Stomach (tissue), 9 donors: ENCODE measurements around the gene R3HDM4. TPM values are rescaled to one million over a fixed set of nuclear protein-coding genes. Genes with fewer than 3 reads are reported as not detected.
"Not testable (repeated sequence)": the region's sequence is repeated elsewhere in the genome, so short reads cannot be mapped to it uniquely, and the experiment has no call there.

Experiments used
- DNase-seq, 2 donors: peaks; one replicate each; pipeline versions ENCODE4 v3.0.0 to v3.0.0-alpha.2; 2013 to 2019
- H3K27ac ChIP-seq, 5 donors: fragments of 200-600 bp in 4 of 5; sonication (generic) in 4 of 5; one replicate each; pipeline ENCODE4 v1.5.1; 2013 to 2019; ENCODE audit warnings: mild to moderate bottlenecking in 1 of 5, moderate library complexity in 1 of 5
- H3K27me3 ChIP-seq, 3 donors: fragments of 200-600 bp; sonication (generic); one replicate each; pipeline ENCODE4 v1.5.1; 2017 to 2019; ENCODE audit warnings: mixed run types in 1 of 3
- H3K36me3 ChIP-seq, 4 donors: fragments of 200-600 bp; sonication (generic); 1 replicate in 3 of 4; 2 replicates in 1 of 4; pipeline ENCODE4 v1.5.1; 2016 to 2019
- H3K4me1 ChIP-seq, 4 donors: fragments of 200-600 bp; sonication (generic); one replicate each; pipeline ENCODE4 v1.5.1; 2016 to 2019
- H3K4me3 ChIP-seq, 4 donors: fragments of 200-600 bp; sonication (generic) in 3 of 4; one replicate each; pipeline ENCODE4 v1.5.1; 2016 to 2019; ENCODE audit warnings: mild to moderate bottlenecking in 1 of 4
- H3K9me3 ChIP-seq, 4 donors: fragments of 200-600 bp; sonication (generic); one replicate each; pipeline ENCODE4 v1.5.1; 2016 to 2019
- CTCF ChIP-seq, 7 experiments: fragments of 450-650 bp in 4 of 7; fragments of 200-600 bp in 3 of 7; sonication (generic) in 3 of 7; IDR thresholded peaks; one replicate each; pipeline ENCODE4 v1.5.1; 2016 to 2019; ENCODE audit warnings: antibody characterized with exemption in 7 of 7, control low read depth in 2 of 7, mild to moderate bottlenecking in 1 of 7
- EP300 ChIP-seq: sonication (generic); formaldehyde crosslinking; IDR thresholded peaks from one replicate; pipeline ENCODE4 v1.6.1; 2017; ENCODE audit warnings: antibody characterized with exemption
- POLR2A ChIP-seq, 4 donors: fragments of 450-650 bp; IDR thresholded peaks; one replicate each; pipeline ENCODE4 v1.6.1; 2016; ENCODE audit warnings: antibody characterized with exemption in 4 of 4, control low read depth in 2 of 4, mild to moderate bottlenecking in 1 of 4, moderate library complexity in 1 of 4
- POLR2AphosphoS5 ChIP-seq, 3 donors: sonication (generic); formaldehyde crosslinking; IDR thresholded peaks; one replicate each; pipeline ENCODE4 v1.6.1; 2016; ENCODE audit warnings: antibody characterized with exemption in 3 of 3
- WGBS, 5 donors: extraction: QIAGEN DNeasy Blood & Tissue Kit in 3 of 5; methylation state at CpG; one replicate each; pipeline versions ENCODE4 v1.1.5 to v1.1.7; 2013 to 2018; 5-methylcytosine and 5-hydroxymethylcytosine counted together
- intact Hi-C: fragments of 100-400 bp; cut with DNase I; formaldehyde crosslinking; loops from one replicate; pipeline ENCODE4 v1.15.1; 2023; ENCODE audit warnings: low total_unique reads
- polyA plus RNA-seq, 3 donors: library from polyadenylated mRNA; stranded (reverse); fragments of 200-250 nt; gene quantifications; one replicate each; pipeline ENCODE4 v1.2.3, GENCODE V29; 2013
- total RNA-seq, 5 donors: library from RNA; depleted of rRNA; stranded (reverse); fragments of >200 nt; gene quantifications; one replicate each; pipeline versions ENCODE4 v1.1.0 to v1.2.3, GENCODE V29; 2014 to 2016
- donor health status: healthy with polysubstance abuse.
- donor health status: Bipolar disorder and iron deficiency.
- donor health status: healthy.

The R3HDM4 gene
- total and polyA plus RNA-seq, 8 donors, result 5.8 to 63.8 (median 48.4) TPM

- intact Hi-C loops, result no loop called here
- H3K36me3 ChIP-seq, result peaks cover 0 to 26% (median 16%) of the 10 kb centered on the region in 4 donors
- H3K27ac ChIP-seq, result no peak overlapping the region
- no peak for TF ChIP-seq POLR2A (IDR thresholded peaks at IDR 0.05)
- TF ChIP-seq EP300, result no peak
- TF ChIP-seq POLR2AphosphoS5 (IDR thresholded peaks at IDR 0.05), result no peak
- TF ChIP-seq CTCF (IDR thresholded peaks at IDR 0.05), result no peak
- WGBS, 5 donors, result 74 to 87% (median 81%) methylated on average over 36 of the region's 36 CpGs
- no peaks in the 10 kb centered on the region for H3K9me3 ChIP-seq
- peaks cover 0 to 21% (median 14%) of the 10 kb centered on the region in 4 donors for H3K4me1 ChIP-seq
- DNase-seq, result peak in 1 of 2 donors; percentile 54
- peaks cover 0 to 3% (median 0%) of the 10 kb centered on the region in 3 donors for H3K27me3 ChIP-seq
- H3K4me3 ChIP-seq, result no peak overlapping the region
Measured at GRCh38 chr19:958967-959855, 46.2 kb upstream of the R3HDM4 start.

- intact Hi-C loops, H3K9me3 ChIP-seq, H3K4me3 ChIP-seq, H3K27ac ChIP-seq, DNase-seq: not testable (repeated sequence)
- Histone ChIP-seq H3K36me3 (peaks cover 0 to 16% (median 12%) of the 10 kb centered on the region in 4 donors), H3K27me3 (peaks cover 0 to 19% (median 6%) of the 10 kb centered on the region in 3 donors), H3K4me1 (peaks cover 10 to 37% (median 26%) of the 10 kb centered on the region in 4 donors)
- WGBS, 5 donors, result 79 to 96% (median 91%) methylated on average over 9 of the region's 9 CpGs
Measured at GRCh38 chr19:957578-957977, 44.6 kb upstream of the R3HDM4 start.

GRCh38 chr19:956766-957440, 43.9 kb upstream of the R3HDM4 start:
- Histone ChIP-seq H3K4me3 (no peak overlapping the region), H3K27ac (no peak overlapping the region), H3K9me3 (no peaks in the 10 kb centered on the region), H3K36me3 (peaks cover 0 to 16% (median 12%) of the 10 kb centered on the region in 4 donors), H3K27me3 (peaks cover 0 to 22% (median 6%) of the 10 kb centered on the region in 3 donors), H3K4me1 (peaks cover 12 to 36% (median 25%) of the 10 kb centered on the region in 4 donors)
- 46 to 55% (median 50%) methylated on average over 16 to 27 of the region's 27 CpGs for WGBS, 5 donors
- TF ChIP-seq POLR2AphosphoS5 (IDR thresholded peaks at IDR 0.05) (no peak), CTCF (IDR thresholded peaks at IDR 0.05) (no peak), EP300 (no peak), POLR2A (IDR thresholded peaks at IDR 0.05) (no peak)
- intact Hi-C loops, result no loop called here
- peak in 1 of 2 donors; percentile 83 for DNase-seq

- Histone ChIP-seq H3K27ac (no peak overlapping the region), H3K4me1 (peaks cover 12 to 36% (median 25%) of the 10 kb centered on the region in 4 donors), H3K4me3 (no peak overlapping the region), H3K27me3 (peaks cover 0 to 22% (median 6%) of the 10 kb centered on the region in 3 donors), H3K36me3 (peaks cover 0 to 11% (median 9%) of the 10 kb centered on the region in 4 donors), H3K9me3 (no peaks in the 10 kb centered on the region)
- peak in 1 of 2 donors; percentile 86 for DNase-seq
- TF ChIP-seq CTCF (IDR thresholded peaks at IDR 0.05), result no peak
- intact Hi-C loops, result no loop called here
- 56 to 82% (median 68%) methylated on average over 37 to 55 of the region's 55 CpGs for WGBS, 5 donors
Measured at GRCh38 chr19:955803-956765, 43.1 kb upstream of the R3HDM4 start.
